Activated naive CD4-positive, alpha-beta T cell treated with anti-CD3 and anti-CD28 coated beads, Interleukin-2, amount 50 U/mL, for 72 hours (primary cell): ENCODE measurements around the gene ACACB. TPM values are rescaled to one million over a fixed set of nuclear protein-coding genes. Genes with fewer than 3 reads are reported as not detected.

Experiments
- ATAC-seq, 2 donors: fragments of 150-1000 bp; cut with Tn5 transposase; 2 replicates each; pipeline ENCODE4 v1.10.0; 2021; ENCODE audit warnings: mild to moderate bottlenecking in 2 of 2, moderate library complexity in 2 of 2
- DNase-seq, 2 donors: peaks; one replicate each; pipeline ENCODE4 v3.0.0; 2021 to 2022; ENCODE audit warnings: low spot score in 2 of 2
- H3K27ac Mint-ChIP-seq, 2 donors: one replicate each; pipeline ENCODE4 v1.8.0; 2022; ENCODE audit warnings: mild to moderate bottlenecking in 2 of 2, mixed read lengths in 2 of 2
- H3K36me3 Mint-ChIP-seq, 2 donors: one replicate each; pipeline ENCODE4 v1.8.0; 2022; ENCODE audit warnings: mixed read lengths in 2 of 2
- H3K9me3 Mint-ChIP-seq, 2 donors: one replicate each; pipeline ENCODE4 v1.8.0; 2022; ENCODE audit warnings: mixed read lengths in 2 of 2
- total RNA-seq, 2 donors: library from RNA; stranded (reverse); gene quantifications; one replicate each; pipeline ENCODE4 v1.2.3, GENCODE V29; 2022

The ACACB gene
- total RNA-seq, 2 donors from 2014 or later, result 13.4 to 23.7 TPM

DNA sequence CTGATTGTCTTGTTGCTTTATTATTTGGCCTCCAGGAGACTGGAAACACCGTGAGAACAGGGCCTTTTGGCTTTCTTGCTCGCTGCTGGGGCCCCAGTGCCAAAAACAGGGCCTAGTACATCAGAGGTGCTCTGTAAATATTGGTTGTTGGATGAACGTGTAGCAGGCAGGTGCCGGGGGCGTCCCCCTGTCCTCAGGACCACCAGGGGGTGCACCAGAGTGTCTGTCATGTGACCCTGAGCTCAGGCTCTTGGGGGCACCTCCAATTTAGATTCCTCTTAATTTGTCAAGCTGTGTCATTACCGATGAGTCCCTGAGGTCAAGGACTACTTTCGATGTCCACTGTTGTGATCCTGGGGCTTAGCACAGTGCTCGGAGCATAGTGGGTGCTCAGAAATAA, 87.1 kb downstream of the ACACB start:
- ATAC-seq (no peak), DNase-seq (no peak)
- H3K27ac Mint-ChIP-seq, result no peak overlapping the region
- H3K36me3 Mint-ChIP-seq, result no peaks in the 10 kb centered on the region
- no peaks in the 10 kb centered on the region for H3K9me3 Mint-ChIP-seq

DNA sequence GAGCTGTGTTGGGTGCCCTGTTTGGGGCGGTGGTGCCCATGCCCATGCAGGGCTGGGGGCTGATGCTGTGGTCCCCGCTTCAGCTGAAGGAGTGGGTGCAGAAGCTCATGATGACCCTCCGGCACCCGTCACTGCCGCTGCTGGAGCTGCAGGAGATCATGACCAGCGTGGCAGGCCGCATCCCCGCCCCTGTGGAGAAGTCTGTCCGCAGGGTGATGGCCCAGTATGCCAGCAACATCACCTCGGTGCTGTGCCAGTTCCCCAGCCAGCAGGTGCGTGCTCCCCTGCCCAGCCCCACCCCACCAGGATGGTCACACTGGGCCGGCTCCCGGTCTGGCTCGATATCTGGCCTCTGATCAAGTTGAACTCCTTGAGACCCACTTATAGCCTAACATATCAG, 92.7 kb downstream of the ACACB start:
- H3K36me3 Mint-ChIP-seq, result no peaks in the 10 kb centered on the region
- no peak overlapping the region for H3K27ac Mint-ChIP-seq
- no peaks in the 10 kb centered on the region for H3K9me3 Mint-ChIP-seq
- DNase-seq, result no peak
- no peak for ATAC-seq

DNA sequence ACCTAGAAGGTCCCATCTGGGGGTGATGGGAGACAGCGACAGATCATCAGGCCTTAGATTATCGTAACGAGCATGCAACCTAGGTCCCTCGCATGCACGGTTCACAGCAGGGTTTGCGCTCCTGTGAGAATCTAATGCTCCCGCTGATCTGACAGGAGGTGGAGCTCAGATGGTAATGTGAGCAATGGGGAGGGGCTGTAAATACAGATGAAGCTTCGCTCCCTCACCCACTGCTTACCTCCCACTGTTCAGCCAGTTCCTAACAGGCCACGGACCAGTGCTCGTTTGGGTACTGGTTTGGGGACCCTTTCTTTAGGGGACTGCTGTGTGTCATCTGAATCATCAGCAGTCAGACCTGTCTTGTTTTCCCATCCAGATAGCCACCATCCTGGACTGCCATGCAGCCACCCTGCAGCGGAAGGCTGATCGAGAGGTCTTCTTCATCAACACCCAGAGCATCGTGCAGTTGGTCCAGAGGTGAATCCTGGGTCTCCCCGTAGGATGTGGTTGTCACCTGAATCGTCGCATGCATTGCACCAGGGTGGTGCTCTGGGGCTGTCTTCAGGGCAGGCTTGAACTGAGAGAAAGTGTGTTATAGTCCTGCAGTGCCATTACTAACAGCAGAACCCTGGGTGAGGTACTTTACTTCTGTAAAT, 96.2 kb downstream of the ACACB start:
- ATAC-seq (no peak), DNase-seq (no peak)
- Mint-ChIP-seq H3K27ac (no peak overlapping the region), H3K36me3 (no peaks in the 10 kb centered on the region), H3K9me3 (no peaks in the 10 kb centered on the region)

DNA sequence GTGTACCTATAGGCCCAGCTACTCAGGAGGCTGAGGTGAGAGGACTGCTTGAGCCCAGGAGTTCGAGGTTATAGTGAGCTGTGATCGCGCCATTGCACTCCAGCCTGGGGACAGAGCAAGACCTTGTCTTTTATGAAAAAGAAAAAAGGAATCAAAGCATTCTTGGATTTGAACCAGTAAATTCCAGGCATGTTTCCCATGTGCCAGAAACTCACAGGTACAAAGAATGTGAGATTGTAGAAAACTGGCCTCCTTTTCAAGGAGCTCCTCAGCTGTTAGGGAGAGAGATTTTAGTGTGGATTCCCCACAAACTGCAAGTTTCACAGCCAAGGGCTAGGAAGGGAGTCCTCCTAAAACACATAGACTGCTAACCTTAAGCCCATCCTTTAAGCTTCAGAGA, 97.7 kb downstream of the ACACB start:
- ATAC-seq (no peak), DNase-seq (no peak)
- Mint-ChIP-seq H3K27ac (peak overlapping the region in 1 of 2 donors; percentile 44), H3K9me3 (no peaks in the 10 kb centered on the region), H3K36me3 (no peaks in the 10 kb centered on the region)

DNA sequence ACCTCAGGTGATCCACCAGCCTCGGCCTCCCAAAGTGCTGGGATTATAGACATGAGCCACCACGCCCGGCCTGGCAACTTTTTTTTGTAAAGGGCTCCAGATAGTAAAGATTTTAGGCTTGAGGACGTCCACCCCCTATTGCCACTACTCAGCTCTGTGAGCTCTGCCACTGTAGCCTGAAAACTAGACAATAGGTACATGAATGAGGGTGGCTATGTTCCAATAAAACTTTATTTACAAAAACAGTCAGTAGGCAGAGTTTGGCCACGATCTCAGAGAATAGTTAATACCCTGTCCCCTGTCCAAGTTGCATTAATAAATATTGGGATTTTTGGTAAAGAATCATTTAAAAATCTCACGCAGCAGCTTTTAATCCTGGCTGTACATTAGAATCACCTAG, 102.6 kb downstream of the ACACB start:
- H3K9me3 Mint-ChIP-seq, result no peaks in the 10 kb centered on the region
- H3K27ac Mint-ChIP-seq, result no peak overlapping the region
- DNase-seq (no peak), ATAC-seq (no peak)
- H3K36me3 Mint-ChIP-seq, result no peaks in the 10 kb centered on the region

DNA sequence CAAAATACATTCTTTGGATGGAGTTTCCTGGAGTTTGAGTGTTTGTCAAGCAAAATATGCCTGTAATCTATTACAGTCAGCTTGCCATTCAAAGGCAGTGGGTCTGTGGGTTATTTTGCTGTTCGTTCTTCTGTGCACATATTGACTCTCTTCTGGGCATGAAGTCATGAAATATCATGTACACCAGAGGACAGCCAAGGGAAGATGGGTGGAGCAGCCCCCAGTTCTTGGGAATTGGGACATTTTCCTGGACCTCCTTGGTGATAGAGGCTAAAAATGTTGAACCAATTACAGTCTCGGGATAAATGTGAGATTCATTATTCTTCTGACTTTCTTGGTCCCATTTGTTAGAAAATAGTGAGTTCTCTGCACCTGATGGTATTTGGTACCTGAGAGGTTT, 103.6 kb downstream of the ACACB start:
- Mint-ChIP-seq H3K36me3 (no peaks in the 10 kb centered on the region), H3K27ac (no peak overlapping the region)
- ATAC-seq, result no peak

DNA sequence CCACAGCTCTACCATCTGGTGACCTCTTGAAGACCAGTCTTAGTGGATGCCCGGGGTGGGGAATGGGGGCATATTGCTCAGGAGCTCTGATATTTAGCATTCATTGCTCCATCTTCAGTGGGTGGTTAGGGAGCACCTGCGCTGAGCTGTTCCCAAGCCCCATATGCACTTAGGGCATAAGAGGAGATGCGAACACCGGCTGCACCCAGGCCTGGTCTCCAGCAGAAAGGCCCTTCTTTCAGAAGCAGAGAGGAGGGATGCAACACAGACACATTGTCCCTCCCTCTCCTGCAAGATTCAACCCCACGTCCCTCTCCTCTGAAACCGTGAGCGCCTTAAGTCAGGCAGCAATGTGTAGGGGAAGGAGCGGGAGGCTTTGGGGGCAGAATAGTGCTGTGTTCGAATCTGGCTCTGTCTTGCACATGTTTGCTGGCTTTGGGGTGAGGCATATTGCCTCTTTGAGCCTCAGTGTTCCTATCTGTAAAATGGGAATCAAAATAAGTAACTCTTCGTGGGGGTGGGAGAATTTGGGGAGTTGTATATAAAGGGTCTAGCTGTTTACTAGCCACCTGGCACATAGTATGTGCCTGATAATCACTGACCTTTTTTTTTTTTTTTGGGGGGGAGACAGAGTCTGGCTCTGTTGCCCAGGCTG, 105.0 kb downstream of the ACACB start:
- DNase-seq (no peak), ATAC-seq (no peak)
- H3K36me3 Mint-ChIP-seq, result no peaks in the 10 kb centered on the region
- H3K9me3 Mint-ChIP-seq, result no peaks in the 10 kb centered on the region
- no peak overlapping the region for H3K27ac Mint-ChIP-seq

More for the DNA sequence above, 103.6 kb downstream of the ACACB start:
- H3K9me3 Mint-ChIP-seq, result no peaks in the 10 kb centered on the region
- DNase-seq, result no peak

DNA sequence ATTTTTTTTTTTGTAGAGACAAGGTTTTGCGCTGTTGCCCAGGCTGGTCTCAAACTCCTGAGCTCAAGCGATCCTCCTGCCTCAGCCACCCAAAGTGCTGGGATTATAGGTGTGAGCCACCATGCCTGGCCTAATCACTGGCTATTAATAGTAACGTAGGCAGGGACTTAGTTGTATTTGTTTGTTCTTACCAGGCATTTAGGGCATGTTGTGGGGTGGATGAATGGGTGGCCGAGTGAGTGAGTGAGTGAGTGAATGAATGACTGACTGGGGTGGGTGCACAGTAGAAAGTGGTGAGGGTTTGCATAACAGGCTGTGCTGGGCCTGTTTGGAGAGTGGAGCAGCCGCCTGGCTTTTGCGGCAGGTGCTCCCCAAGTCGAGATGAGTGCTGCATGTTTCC, 105.7 kb downstream of the ACACB start:
- ATAC-seq (no peak), DNase-seq (no peak)
- Mint-ChIP-seq H3K9me3 (no peaks in the 10 kb centered on the region), H3K27ac (no peak overlapping the region), H3K36me3 (no peaks in the 10 kb centered on the region)

DNA sequence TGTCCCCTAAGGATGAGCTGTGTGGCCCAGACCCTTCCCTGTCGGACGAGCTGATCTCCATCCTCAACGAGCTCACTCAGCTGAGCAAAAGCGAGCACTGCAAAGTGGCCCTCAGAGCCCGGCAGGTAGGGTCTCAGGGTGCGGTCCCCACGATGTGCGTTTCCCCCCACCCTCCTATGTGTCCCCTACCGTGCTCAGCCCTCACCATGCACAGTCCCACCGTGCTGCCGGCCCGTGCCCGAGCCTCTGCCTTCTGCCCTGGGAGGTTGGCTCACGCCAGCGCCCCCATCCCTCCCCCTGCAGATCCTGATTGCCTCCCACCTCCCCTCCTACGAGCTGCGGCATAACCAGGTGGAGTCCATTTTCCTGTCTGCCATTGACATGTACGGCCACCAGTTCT, 106.1 kb downstream of the ACACB start:
- ATAC-seq, result no peak
- H3K9me3 Mint-ChIP-seq, result no peaks in the 10 kb centered on the region
- no peaks in the 10 kb centered on the region for H3K36me3 Mint-ChIP-seq
- peak overlapping the region in 1 of 2 donors; percentile 60 for H3K27ac Mint-ChIP-seq
- DNase-seq, result no peak

DNA sequence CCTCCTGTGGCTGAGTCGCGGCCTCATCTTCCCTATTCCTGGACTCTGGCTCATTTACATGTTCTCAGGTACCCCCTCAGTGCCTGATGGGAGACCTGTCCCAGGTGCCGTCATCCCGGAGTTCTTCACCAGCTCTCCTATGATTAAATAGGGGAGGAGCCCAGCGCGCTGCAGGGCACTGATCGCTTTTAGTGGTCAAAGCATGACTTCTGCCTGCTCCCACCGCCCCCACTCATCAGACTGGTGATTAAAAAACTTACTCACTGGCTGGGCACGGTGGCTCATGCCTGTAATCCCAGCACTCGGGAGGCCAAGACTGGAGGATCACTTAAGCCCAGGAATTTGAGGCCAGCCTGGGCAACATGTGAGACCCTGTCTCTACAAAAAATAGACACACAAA, 106.8 kb downstream of the ACACB start:
- no peak for DNase-seq
- H3K27ac Mint-ChIP-seq, result no peak overlapping the region
- H3K9me3 Mint-ChIP-seq, result no peaks in the 10 kb centered on the region
- no peak for ATAC-seq
- H3K36me3 Mint-ChIP-seq, result no peaks in the 10 kb centered on the region

DNA sequence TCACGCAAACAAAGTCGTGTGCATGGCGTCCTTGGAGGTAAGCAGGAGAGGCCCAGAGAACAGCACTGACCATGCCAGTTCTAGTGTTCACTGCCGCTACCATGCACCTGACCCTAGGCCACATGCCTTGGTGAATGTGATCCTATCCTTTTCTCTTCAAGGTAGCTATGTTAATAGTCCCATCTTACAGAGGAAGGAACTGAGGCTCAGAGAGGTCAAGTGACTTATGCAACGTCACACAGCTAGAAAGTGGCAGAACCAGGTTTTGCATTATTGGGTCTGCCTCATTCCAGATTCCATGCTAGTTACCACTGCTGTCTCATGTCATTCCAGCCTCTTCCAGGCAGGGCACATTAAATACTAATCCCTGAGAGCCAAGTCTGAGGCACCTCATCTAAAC, 107.5 kb downstream of the ACACB start:
- no peak for ATAC-seq
- H3K36me3 Mint-ChIP-seq, result no peaks in the 10 kb centered on the region
- no peak for DNase-seq
- peak overlapping the region in 1 of 2 donors; percentile 57 for H3K27ac Mint-ChIP-seq
- no peaks in the 10 kb centered on the region for H3K9me3 Mint-ChIP-seq

DNA sequence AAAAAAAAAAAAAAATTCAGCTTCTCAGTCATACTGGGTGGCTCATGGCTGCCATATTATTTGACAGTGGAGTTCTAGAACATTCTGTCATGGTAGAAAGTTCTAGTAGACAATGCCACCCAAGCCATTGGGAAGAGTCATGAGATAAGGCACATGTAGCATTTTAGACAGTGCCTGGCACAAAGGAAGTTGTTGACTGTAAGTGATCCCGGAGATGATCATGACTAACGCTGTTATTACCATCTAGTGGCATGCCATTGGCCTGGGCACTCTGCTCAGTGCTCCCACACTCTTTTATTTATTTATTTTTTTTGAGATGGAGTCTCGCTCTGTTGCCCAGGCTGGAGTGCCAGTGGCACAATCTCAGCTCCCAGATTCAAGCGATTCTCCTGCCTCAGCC, 112.3 kb downstream of the ACACB start:
- no peak overlapping the region for H3K27ac Mint-ChIP-seq
- no peak for ATAC-seq
- H3K9me3 Mint-ChIP-seq, result no peaks in the 10 kb centered on the region
- DNase-seq, result no peak
- H3K36me3 Mint-ChIP-seq, result no peaks in the 10 kb centered on the region

DNA sequence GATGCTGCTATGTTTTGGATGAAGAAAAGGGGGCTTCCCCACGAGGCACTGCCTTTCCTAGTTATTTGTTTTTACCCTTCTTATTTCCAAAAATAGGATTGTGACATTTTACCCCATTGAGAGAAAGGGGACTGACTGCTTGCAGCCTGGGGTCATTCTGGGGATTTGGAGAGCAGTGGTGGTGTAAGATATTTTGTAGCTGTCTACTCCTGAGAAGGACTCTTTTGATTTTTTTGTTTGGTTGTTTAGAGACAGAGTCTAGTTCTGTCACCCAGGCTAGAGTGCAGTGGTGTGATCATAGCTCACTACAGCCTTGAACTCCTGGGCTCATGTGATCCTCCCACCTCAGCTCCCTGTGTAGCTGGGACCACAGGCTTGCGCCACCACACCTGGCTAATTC, 113.8 kb downstream of the ACACB start:
- DNase-seq, result no peak
- H3K36me3 Mint-ChIP-seq, result no peaks in the 10 kb centered on the region
- no peaks in the 10 kb centered on the region for H3K9me3 Mint-ChIP-seq
- no peak overlapping the region for H3K27ac Mint-ChIP-seq
- no peak for ATAC-seq

DNA sequence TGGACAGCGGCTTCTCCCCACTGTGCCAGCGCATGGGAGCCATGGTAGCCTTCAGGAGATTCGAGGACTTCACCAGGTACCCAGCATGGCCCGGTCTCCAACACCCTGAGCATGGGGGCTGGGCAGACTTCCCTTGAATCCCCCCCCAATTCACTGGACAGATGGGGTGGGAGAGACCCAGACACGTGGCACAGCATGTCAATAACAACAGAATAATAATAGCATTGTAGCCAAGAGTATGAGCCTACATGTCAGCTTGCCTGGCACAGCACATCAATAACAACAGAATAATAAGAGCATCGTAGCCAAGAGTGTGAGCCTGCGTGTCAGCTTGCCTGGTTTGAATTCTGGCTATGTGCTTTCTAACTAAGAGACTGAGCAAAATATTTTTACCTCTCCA, 116.3 kb downstream of the ACACB start:
- ATAC-seq (no peak), DNase-seq (no peak)
- Mint-ChIP-seq H3K9me3 (no peaks in the 10 kb centered on the region), H3K36me3 (peaks cover 0 to 6% of the 10 kb centered on the region in 2 donors), H3K27ac (no peak overlapping the region)

DNA sequence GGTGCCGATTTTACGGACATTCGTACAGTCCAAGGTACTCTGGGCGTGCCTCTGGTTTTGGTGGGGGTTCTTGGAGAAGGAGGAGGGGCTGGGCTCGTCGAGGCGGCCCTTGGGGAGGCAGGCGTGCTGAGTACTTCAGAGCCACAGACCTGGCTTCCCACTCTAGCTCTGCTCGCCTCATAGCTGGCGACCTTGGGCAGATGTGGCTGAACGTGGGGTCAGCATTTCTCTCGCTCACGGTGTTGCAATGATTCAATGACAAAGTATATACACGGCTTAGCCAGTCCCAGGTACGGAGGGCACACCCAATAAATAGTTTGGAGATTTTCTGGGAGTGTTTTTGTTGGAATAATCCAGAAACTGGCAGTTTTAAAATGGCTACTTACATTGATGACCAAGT, 117.6 kb downstream of the ACACB start:
- no peak for ATAC-seq
- no peaks in the 10 kb centered on the region for H3K9me3 Mint-ChIP-seq

DNA sequence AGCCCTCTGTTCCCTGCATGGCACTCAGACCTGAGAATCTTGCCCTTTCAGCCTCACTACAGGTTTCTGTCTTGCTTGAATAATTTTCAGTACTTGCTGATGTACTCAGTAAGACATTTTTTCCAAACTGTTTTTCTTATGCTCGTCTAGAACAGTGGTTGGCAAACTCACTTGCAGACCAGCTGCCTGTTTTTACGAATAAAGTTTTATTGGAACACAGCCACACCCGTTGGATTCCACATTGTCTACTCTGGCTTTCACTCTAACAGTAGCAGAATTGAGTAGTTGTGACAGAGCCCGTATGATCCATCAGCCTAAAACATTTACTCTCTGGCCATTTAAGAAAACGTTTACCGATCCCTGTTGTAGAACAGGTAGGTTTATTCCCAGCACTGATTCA, 119.9 kb downstream of the ACACB start:
- H3K9me3 Mint-ChIP-seq, result no peaks in the 10 kb centered on the region
- no peak overlapping the region for H3K27ac Mint-ChIP-seq
- no peak for DNase-seq
- ATAC-seq, result no peak
- peaks cover 0 to 12% of the 10 kb centered on the region in 2 donors for H3K36me3 Mint-ChIP-seq

More for the DNA sequence above, 117.6 kb downstream of the ACACB start:
- peaks cover 0 to 6% of the 10 kb centered on the region in 2 donors for H3K36me3 Mint-ChIP-seq
- DNase-seq, result no peak
- no peak overlapping the region for H3K27ac Mint-ChIP-seq

DNA sequence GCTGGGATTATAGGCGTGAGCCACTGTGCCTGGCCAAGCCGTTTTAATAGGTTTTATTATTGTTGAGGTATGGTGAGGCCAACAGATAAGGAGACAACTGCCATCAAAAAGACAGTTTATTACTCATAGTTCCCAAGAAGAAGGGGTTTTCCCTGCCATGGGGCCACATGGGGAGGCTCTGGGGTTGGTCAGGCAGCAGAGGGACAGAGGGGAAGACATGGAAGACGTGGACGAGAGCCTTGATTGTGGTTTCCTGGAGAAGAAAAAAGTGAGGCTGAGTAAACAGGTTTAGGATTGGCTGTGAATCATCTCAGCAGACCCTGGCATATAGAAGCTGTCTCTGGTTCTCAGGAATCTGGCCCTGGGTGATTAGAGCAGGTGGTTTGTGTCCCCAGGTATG, 122.8 kb downstream of the ACACB start:
- Mint-ChIP-seq H3K9me3 (no peaks in the 10 kb centered on the region), H3K27ac (peak overlapping the region in 1 of 2 donors; percentile 36), H3K36me3 (peaks cover 0 to 16% of the 10 kb centered on the region in 2 donors)
- ATAC-seq (peak in 1 of 2 donors; percentile 83), DNase-seq (no peak)

DNA sequence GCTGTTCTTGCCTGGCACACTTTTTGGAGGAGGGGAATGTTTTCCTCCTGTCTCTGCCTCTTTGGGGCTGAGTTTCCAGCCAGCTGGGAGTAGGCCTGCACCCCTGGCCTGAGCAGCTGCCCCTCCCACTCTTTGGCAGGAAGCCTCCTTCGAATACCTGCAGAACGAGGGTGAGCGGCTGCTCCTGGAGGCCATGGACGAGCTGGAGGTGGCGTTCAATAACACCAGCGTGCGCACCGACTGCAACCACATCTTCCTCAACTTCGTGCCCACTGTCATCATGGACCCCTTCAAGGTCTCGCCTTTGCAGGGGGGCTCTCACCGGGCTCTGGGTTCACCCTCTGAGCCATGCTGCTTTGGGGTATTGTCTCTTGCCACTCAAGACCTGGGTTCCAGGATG, 123.3 kb downstream of the ACACB start:
- DNase-seq, result no peak
- Mint-ChIP-seq H3K27ac (no peak overlapping the region), H3K36me3 (peaks cover 0 to 16% of the 10 kb centered on the region in 2 donors), H3K9me3 (no peaks in the 10 kb centered on the region)
- ATAC-seq, result no peak
